Measurements from ENCODE around the gene TRPM6.

TRPM6 gene

DNA sequence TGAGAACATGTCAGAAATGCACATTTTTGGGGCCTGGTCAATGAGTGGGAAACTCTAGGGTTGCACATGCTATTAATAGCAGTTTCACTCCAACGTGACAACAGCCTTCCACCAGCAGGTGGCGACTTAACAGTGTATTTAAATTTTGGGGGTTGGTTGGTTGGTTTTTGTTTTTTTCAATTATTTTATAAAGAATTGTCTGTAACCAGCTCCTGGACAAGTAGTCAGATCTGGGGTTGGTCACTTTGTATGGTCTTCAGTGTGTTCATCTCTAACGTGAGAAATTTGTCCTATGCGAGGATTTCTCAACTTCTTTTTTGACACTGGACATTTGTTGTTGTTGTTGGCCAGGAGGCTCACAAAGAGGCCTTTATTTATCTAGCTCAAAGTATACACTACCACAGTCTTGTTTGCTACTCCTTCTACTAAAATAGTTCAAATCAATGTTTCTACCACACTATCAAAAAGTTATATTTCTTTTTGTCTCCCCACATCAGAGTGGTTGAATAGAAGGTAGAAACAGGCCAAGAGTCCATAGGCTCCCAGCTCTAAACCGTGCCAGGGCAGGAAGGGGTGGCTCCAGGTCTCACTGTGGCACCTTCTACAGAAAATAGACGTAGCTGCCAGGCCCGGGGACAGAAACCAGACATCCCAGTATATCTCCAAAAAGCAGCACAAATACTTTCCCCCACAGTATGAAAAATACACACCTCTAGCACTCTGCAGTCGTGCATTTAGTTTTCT lies 110.4 kb downstream of the TRPM6 start:
- peak; percentile 65 for DNase-seq (ENCODE audit: low read depth, low spot score)
- H3K4me3 ChIP-seq (ENCODE audit: low read depth, low read length): no peak overlapping the region
- TF ChIP-seq, protein P1, sequence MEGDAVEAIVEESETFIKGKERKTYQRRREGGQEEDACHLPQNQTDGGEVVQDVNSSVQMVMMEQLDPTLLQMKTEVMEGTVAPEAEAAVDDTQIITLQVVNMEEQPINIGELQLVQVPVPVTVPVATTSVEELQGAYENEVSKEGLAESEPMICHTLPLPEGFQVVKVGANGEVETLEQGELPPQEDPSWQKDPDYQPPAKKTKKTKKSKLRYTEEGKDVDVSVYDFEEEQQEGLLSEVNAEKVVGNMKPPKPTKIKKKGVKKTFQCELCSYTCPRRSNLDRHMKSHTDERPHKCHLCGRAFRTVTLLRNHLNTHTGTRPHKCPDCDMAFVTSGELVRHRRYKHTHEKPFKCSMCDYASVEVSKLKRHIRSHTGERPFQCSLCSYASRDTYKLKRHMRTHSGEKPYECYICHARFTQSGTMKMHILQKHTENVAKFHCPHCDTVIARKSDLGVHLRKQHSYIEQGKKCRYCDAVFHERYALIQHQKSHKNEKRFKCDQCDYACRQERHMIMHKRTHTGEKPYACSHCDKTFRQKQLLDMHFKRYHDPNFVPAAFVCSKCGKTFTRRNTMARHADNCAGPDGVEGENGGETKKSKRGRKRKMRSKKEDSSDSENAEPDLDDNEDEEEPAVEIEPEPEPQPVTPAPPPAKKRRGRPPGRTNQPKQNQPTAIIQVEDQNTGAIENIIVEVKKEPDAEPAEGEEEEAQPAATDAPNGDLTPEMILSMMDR (IDR thresholded peaks at IDR 0.05; ENCODE audit: low read depth, low read length): peak; percentile 75
- in situ Hi-C loops (cut with HindIII; ENCODE audit: low sequenced_read_pairs): no loop called here

DNA sequence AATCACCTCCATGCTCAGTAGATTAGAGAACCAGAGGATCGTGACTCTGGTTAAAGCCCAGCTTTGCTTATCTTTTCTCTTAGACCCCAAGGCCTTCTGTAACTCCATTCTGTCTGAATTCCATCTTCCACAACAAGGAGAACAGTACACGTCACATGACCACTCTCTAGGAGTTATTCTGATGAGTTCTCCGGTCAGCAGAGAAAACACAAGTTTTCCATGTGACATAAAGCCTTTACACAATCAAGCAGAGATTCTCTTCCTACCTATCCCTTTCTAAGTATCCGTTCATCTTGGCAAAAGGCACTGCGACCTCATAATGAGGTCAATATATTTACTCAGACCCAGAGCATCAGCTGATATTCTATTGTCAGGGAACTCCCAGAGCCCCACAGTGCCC lies 112.3 kb downstream of the TRPM6 start:
- TF ChIP-seq, protein P1 (IDR thresholded peaks at IDR 0.05; ENCODE audit: low read depth, low read length): no peak
- no peak for DNase-seq (ENCODE audit: low read depth, low spot score)
- in situ Hi-C loops (cut with HindIII; ENCODE audit: low sequenced_read_pairs): no loop called here
- H3K4me3 ChIP-seq (ENCODE audit: low read depth, low read length): no peak overlapping the region

GRCh38 chr9:74773886-74774479 lies 113.7 kb downstream of the TRPM6 start:
- in situ Hi-C loops (cut with HindIII; ENCODE audit: low sequenced_read_pairs): no loop called here
- TF ChIP-seq, protein P1 (IDR thresholded peaks at IDR 0.05; ENCODE audit: low read depth, low read length): peak; percentile 87
- no peak overlapping the region for H3K4me3 ChIP-seq (ENCODE audit: low read depth, low read length)
- peak; percentile 78 for DNase-seq (ENCODE audit: low read depth, low spot score)

GRCh38 chr9:74772121-74772520 lies 115.6 kb downstream of the TRPM6 start:
- in situ Hi-C loops (cut with HindIII; ENCODE audit: low sequenced_read_pairs): no loop called here
- TF ChIP-seq, protein P1 (IDR thresholded peaks at IDR 0.05; ENCODE audit: low read depth, low read length): no peak
- no peak overlapping the region for H3K4me3 ChIP-seq (ENCODE audit: low read depth, low read length)
- no peak for DNase-seq (ENCODE audit: low read depth, low spot score)

GRCh38 chr9:74771672-74772071 lies 116.0 kb downstream of the TRPM6 start:
- no peak overlapping the region for H3K4me3 ChIP-seq (ENCODE audit: low read depth, low read length)
- no peak for DNase-seq (ENCODE audit: low read depth, low spot score)
- in situ Hi-C loops (cut with HindIII; ENCODE audit: low sequenced_read_pairs): no loop called here
- TF ChIP-seq, protein P1 (IDR thresholded peaks at IDR 0.05; ENCODE audit: low read depth, low read length): no peak

GRCh38 chr9:74771262-74771585 lies 116.5 kb downstream of the TRPM6 start:
- H3K4me3 ChIP-seq (ENCODE audit: low read depth, low read length): no peak overlapping the region
- in situ Hi-C loops (cut with HindIII; ENCODE audit: low sequenced_read_pairs): no loop called here
- DNase-seq (ENCODE audit: low read depth, low spot score): no peak
- TF ChIP-seq, protein P1 (IDR thresholded peaks at IDR 0.05; ENCODE audit: low read depth, low read length): no peak
